Neural progenitor cell (in vitro differentiated cells): Measurements from ENCODE around the gene NEDD9.

Source experiments
- CTCF ChIP-seq: fragments of 200-600 bp; sonication (generic); IDR thresholded peaks from 2 replicates; pipeline ENCODE4 v1.5.1; 2017; ENCODE audit warnings: antibody characterized with exemption, mild to moderate bottlenecking
- EZH2 ChIP-seq: fragments of 200-600 bp; sonication (generic); IDR thresholded peaks from 2 replicates; pipeline ENCODE4 v1.6.1; 2017; ENCODE audit warnings: antibody characterized with exemption, mild to moderate bottlenecking, moderate library complexity

DNA sequence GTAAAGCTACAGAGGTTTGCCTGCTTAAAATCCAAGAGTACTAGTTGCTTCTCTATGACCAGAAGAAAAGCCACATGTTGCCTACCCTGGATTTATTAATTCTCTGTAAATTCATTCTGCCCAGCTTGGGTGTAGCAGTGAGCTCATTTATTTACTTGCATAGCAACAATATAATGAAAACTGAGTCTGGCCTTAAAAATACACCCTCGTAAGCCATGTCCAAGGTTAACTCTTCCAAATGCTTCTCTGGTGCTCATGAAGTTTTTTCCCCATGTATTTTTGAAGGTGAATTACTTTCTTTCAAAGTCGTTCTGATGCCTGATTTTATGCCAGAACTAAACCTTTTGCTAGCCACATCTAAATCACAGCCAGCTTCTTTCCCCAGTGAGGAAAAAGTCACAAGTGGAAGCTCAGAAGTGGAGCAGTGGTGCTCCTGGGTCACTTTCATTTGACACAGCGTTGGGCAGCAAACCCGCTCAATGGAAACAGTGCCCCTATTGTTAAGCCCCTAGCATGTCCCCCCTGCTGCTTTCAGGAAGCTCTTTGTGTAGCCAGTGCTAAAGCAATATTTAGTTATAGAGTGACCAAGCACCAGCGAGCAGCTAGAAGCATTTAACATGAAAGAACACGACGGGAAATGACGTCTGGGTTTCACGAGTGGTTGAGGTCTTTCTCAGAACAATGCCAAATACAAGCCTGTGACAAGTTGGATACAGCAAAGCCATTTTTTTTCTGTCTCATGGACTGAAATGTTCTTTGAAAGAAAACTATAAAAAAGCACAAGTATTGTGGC is 29.8 kb downstream of the NEDD9 start:
- TF ChIP-seq EZH2 (no peak), CTCF (no peak)
